Heart right ventricle (tissue), 16 donors: Measurements from ENCODE around the gene C3orf18. TPM values are rescaled to one million over a fixed set of nuclear protein-coding genes. Genes with fewer than 3 reads are reported as not detected.

Experiments used
- ATAC-seq, 8 donors: fragments of 200-7000 bp; cut with Tn5 transposase; one replicate each; pipeline ENCODE4 v1.9.1; 2020; ENCODE audit warnings: mild to moderate bottlenecking in 8 of 8, moderate library complexity in 8 of 8, moderate number of reproducible peaks in 1 of 8
- DNase-seq, 2 donors: peaks; one replicate each; pipeline ENCODE4 v3.0.0-alpha.2; 2020
- H3K27ac ChIP-seq, 10 donors: fragments of 200-600 bp; sonication (generic) in 2 of 10; one replicate each; pipeline versions ENCODE4 v1.5.0 to v1.8.0; 2020 to 2022; ENCODE audit warnings: mild to moderate bottlenecking in 3 of 10
- H3K27me3 ChIP-seq, 7 donors: fragments of 200-600 bp; one replicate each; pipeline ENCODE4 v1.8.0; 2021 to 2022; ENCODE audit warnings: mild to moderate bottlenecking in 2 of 7
- H3K36me3 ChIP-seq, 9 donors: fragments of 200-600 bp; sonication (generic) in 1 of 9; one replicate each; pipeline versions ENCODE4 v1.5.0 to v1.8.0; 2020 to 2022; ENCODE audit warnings: mild to moderate bottlenecking in 2 of 9
- H3K4me1 ChIP-seq, 9 donors: fragments of 200-600 bp; sonication (generic) in 1 of 9; one replicate each; pipeline versions ENCODE4 v1.5.0 to v1.8.0; 2020 to 2022; ENCODE audit warnings: mild to moderate bottlenecking in 4 of 9
- H3K4me3 ChIP-seq, 10 donors: fragments of 200-600 bp; sonication (generic) in 2 of 10; one replicate each; pipeline versions ENCODE4 v1.5.0 to v1.8.0; 2020 to 2022; ENCODE audit warnings: mild to moderate bottlenecking in 7 of 10, moderate library complexity in 2 of 10
- H3K9me3 ChIP-seq, 11 donors: fragments of 200-600 bp in 10 of 11; sonication (generic) in 2 of 11; one replicate each; pipeline versions ENCODE4 v1.5.0 to v1.8.0; 2013 to 2022; ENCODE audit warnings: mild to moderate bottlenecking in 2 of 11, control low read depth in 1 of 11, moderate library complexity in 1 of 11
- CTCF ChIP-seq, 9 donors: fragments of 200-600 bp; sonication (generic) in 2 of 9; IDR thresholded peaks; one replicate each; pipeline versions ENCODE4 v1.5.0 to v1.8.0; 2021 to 2022; ENCODE audit warnings: antibody characterized with exemption in 9 of 9, mild to moderate bottlenecking in 5 of 9, moderate library complexity in 1 of 9
- WGBS, 2 donors: extraction: QIAGEN DNeasy Blood & Tissue Kit; methylation state at CpG; one replicate each; pipeline ENCODE4 v1.1.7; 2013; ENCODE audit warnings: inconsistent platforms in 1 of 2; 5-methylcytosine and 5-hydroxymethylcytosine counted together
- intact Hi-C, 10 donors: fragments of 100-400 bp; cut with DNase I; formaldehyde crosslinking; loops; one replicate each; pipeline versions ENCODE4 v1.11.1 to v1.14.2; 2022
- polyA plus RNA-seq, 2 donors: library from polyadenylated mRNA; stranded (reverse); fragments of 200-250 nt; gene quantifications; one replicate each; pipeline ENCODE4 v1.2.3, GENCODE V29; 2013
- total RNA-seq, 10 donors: library from RNA; stranded (reverse); fragmentation: NEBNext Ultra II Directional in 3 of 10; extraction: Animal tissue kit (Norgen Biotek cat#: 25700) in 3 of 10; gene quantifications; one replicate each; pipeline versions ENCODE4 v1.2.1 to v1.2.4, GENCODE V29; 2021 to 2023
- donor health status: Arrhythmogenic right ventricular cardiomyopathy.
- donor health status: ischemic (EF 13 %, LVEDD 7.1; RV severe dilation, severe dysfunction).
- donor health status: healthy with polysubstance abuse.
- donor health status: DM: no; HTN: yes; CAD: no.
- donor health status: DM: no; HTN: no; CAD: no.
- donor health status: ischemic (EF 25% LVEDD 6.9; RV normal size, moderate dysfunction).
- donor health status: ischemic (EF 25% LVEDD 5.7; RV mildly dilated, moderate dysfunction).
- donor health status: healthy.
- donor health status: DM: yes; HTN: yes; CAD: no.
- donor health status: Ischemic cardiomyopathy.
- donor health status: ischemic (EF 35%, LVEDD 5.7; RV mildly dilated, moderate dysfunction).
- donor health status: nonischemic (EF 11% LVEDD 7.7; RV severe dilation, severe dysfunction).
- donor health status: DM: yes; HTN: yes; CAD: no.
- donor health status: PGD.
- donor health status: ischemic (EF 29% LVEDD 5.4; RV normal size, mild dysfunction).
- donor health status: nonischemic (EF 23%, LVEDD 6.1; RV moderate dilation, normal function).

Gene C3orf18
- total and polyA plus RNA-seq, 12 donors, result 19.9 to 49.9 (median 41.1) TPM

- Histone ChIP-seq H3K4me1 (peaks cover 12 to 77% (median 56%) of the 10 kb centered on the region in 9 donors), H3K4me3 (no peak overlapping the region), H3K27me3 (no peaks in the 10 kb centered on the region), H3K36me3 (peaks cover 0 to 8% (median 0%) of the 10 kb centered on the region in 9 donors), H3K27ac (no peak overlapping the region), H3K9me3 (no peaks in the 10 kb centered on the region)
- no peak for ATAC-seq
- TF ChIP-seq CTCF (IDR thresholded peaks at IDR 0.05), result no peak
- WGBS, 2 donors, result 48 to 58% methylated on average over 1 of the region's 1 CpG
- intact Hi-C loops, result loop anchor here in 9 of 10 donors (1.0 to 10.0 kb wide), 8 partner anchors 37 to 817 kb away; partner anchors contain the start of gene MANF (in 3 of the 9)
- no peak for DNase-seq
These were observed 47.6 kb upstream of the C3orf18 start for GRCh38 chr3:50615190-50615589.

- H3K36me3 ChIP-seq, result peaks cover 0 to 23% (median 0%) of the 10 kb centered on the region in 9 donors
- 63 to 66% methylated on average over 6 of the region's 6 CpGs for WGBS, 2 donors
- peaks cover 11 to 78% (median 63%) of the 10 kb centered on the region in 9 donors for H3K4me1 ChIP-seq
- ATAC-seq (no peak), DNase-seq (no peak)
- H3K27ac ChIP-seq, result peak overlapping the region in 9 of 10 donors; percentile 75 to 99 (median 97)
- no peak for TF ChIP-seq CTCF (IDR thresholded peaks at IDR 0.05)
- H3K9me3 ChIP-seq, result no peaks in the 10 kb centered on the region
- peak overlapping the region in 8 of 10 donors; percentile 70 to 93 (median 84) for H3K4me3 ChIP-seq
- no peaks in the 10 kb centered on the region for H3K27me3 ChIP-seq
- intact Hi-C loops, result loop anchor here in 4 of 10 donors (1.0 to 10.0 kb wide), 6 partner anchors 41 to 492 kb away; partner anchors contain the start of genes CYB561D2 (in 1 of the 4), NPRL2 (in 1 of the 4), TMEM115 (in 1 of the 4) and ZMYND10 (in 1 of the 4)
These were observed 45.7 kb upstream of the C3orf18 start for GRCh38 chr3:50612970-50613846.

- WGBS, 2 donors, result 4 to 5% methylated on average over 29 of the region's 29 CpGs
- ATAC-seq, result peak in 1 of 8 donors; percentile 1
These were observed 44.8 kb upstream of the C3orf18 start for GRCh38 chr3:50612234-50612882.

More at GRCh38 chr3:50612234-50612882, 44.8 kb upstream of the C3orf18 start:
- H3K4me3 ChIP-seq, result peak overlapping the region; percentile 42 to 93 (median 78)
- H3K9me3 ChIP-seq, result no peaks in the 10 kb centered on the region
- H3K4me1 ChIP-seq, result peaks cover 11 to 78% (median 62%) of the 10 kb centered on the region in 9 donors
- peak overlapping the region; percentile 72 to 99 (median 95) for H3K27ac ChIP-seq
- DNase-seq, result peak in 1 of 2 donors; percentile 48
- H3K27me3 ChIP-seq, result no peaks in the 10 kb centered on the region
- TF ChIP-seq CTCF (IDR thresholded peaks at IDR 0.05), result no peak
- intact Hi-C loops, result loop anchor here in 4 of 10 donors (1.0 to 10.0 kb wide), 6 partner anchors 40 to 492 kb away; partner anchors contain the start of genes CYB561D2 (in 1 of the 4), NPRL2 (in 1 of the 4), TMEM115 (in 1 of the 4) and ZMYND10 (in 1 of the 4)
- H3K36me3 ChIP-seq, result peaks cover 0 to 31% (median 7%) of the 10 kb centered on the region in 9 donors
